H1 (cell line): ENCODE measurements around the gene CCN6.

ENCODE experiments used
- CTCF ChIP-seq, 3 experiments: IDR thresholded peaks; 1 replicate in 2 of 3; 2 replicates in 1 of 3; pipeline versions ENCODE4 v1.5.1 to v1.6.1; 2011; ENCODE audit warnings: low read length in 3 of 3, mild to moderate bottlenecking in 3 of 3, inconsistent platforms in 2 of 3, low read depth in 1 of 3, moderate library complexity in 1 of 3; ENCODE audit not compliant: insufficient read depth in 1 of 3; ENCODE audit errors: control extremely low read depth in 1 of 3
- EP300 ChIP-seq, 2 experiments: IDR thresholded peaks; 1 replicate in 1 of 2; 2 replicates in 1 of 2; pipeline ENCODE4 v1.6.1; 2011 to 2012; ENCODE audit warnings: low read depth in 2 of 2, low read length in 2 of 2, mild to moderate bottlenecking in 2 of 2, borderline replicate concordance in 1 of 2, inconsistent platforms in 1 of 2, moderate library complexity in 1 of 2
- GABPA ChIP-seq: IDR thresholded peaks from 2 replicates; pipeline ENCODE4 v1.6.1; 2011; ENCODE audit warnings: mild to moderate bottlenecking, low read length, moderate library complexity, borderline replicate concordance; ENCODE audit not compliant: insufficient read depth
- MAX ChIP-seq: IDR thresholded peaks from 2 replicates; pipeline ENCODE4 v1.6.1; 2012; ENCODE audit warnings: inconsistent platforms
- NRF1 ChIP-seq: IDR thresholded peaks from 2 replicates; pipeline ENCODE4 v1.6.1; 2011; ENCODE audit warnings: mild to moderate bottlenecking, low read depth, low read length, improper control_type of control experiment
- POLR2A ChIP-seq, 2 experiments: IDR thresholded peaks; 1 replicate in 1 of 2; 2 replicates in 1 of 2; pipeline ENCODE4 v1.6.1; 2011; ENCODE audit warnings: low read depth in 2 of 2, low read length in 2 of 2, mild to moderate bottlenecking in 2 of 2; ENCODE audit errors: control extremely low read depth in 1 of 2
- RBBP5 ChIP-seq: IDR thresholded peaks from 2 replicates; pipeline ENCODE4 v1.7.1; 2012; ENCODE audit warnings: low read depth, mild to moderate bottlenecking, inconsistent platforms, low read length, moderate library complexity, borderline replicate concordance
- USF2 ChIP-seq: IDR thresholded peaks from 2 replicates; pipeline ENCODE4 v1.6.1; 2011; ENCODE audit warnings: low read length, improper control_type of control experiment

- TF ChIP-seq CTCF (IDR thresholded peaks at IDR 0.05; ENCODE audit: control extremely low read depth in 1 of 3, insufficient read depth in 1 of 3, low read depth in 1 of 3, low read length in 3 of 3) = no peak
- no peak for TF ChIP-seq NRF1
- no peak for TF ChIP-seq GABPA
- TF ChIP-seq USF2 = no peak
- TF ChIP-seq RBBP5 = no peak
- TF ChIP-seq EP300 (IDR thresholded peaks at IDR 0.05; ENCODE audit: borderline replicate concordance in 1 of 2, low read depth in 2 of 2, low read length in 2 of 2) = no peak
- no peak for TF ChIP-seq POLR2A (IDR thresholded peaks at IDR 0.05; ENCODE audit: control extremely low read depth in 1 of 2, low read depth in 2 of 2, low read length in 2 of 2)
- no peak for TF ChIP-seq MAX
Observed at GRCh38 chr6:112007805-112008204, 46.1 kb upstream of the CCN6 start.
